SK-N-MC (cell line): ENCODE results near the gene SLC9A3.

ENCODE experiments used
- DNase-seq: peaks from one replicate; pipeline ENCODE4 v3.0.0-alpha.2; 2011; ENCODE audit warnings: low read depth, low spot score
- H3K27ac ChIP-seq: fragments of 200-600 bp; sonication (generic); 2 replicates; pipeline ENCODE4 v1.5.1; 2016; ENCODE audit warnings: mixed run types
- H3K36me3 ChIP-seq: fragments of 200-600 bp; sonication (generic); 2 replicates; pipeline ENCODE4 v1.6.1; 2017; ENCODE audit warnings: antibody characterized with exemption, low read length, mixed read lengths; ENCODE audit not compliant: insufficient read depth
- H3K4me3 ChIP-seq: fragments of 200-600 bp; sonication (generic); 2 replicates; pipeline ENCODE4 v1.5.1; 2016
- H3K9ac ChIP-seq: fragments of 200-600 bp; sonication (generic); 2 replicates; pipeline ENCODE4 v1.8.0; 2017; ENCODE audit warnings: mixed run types, mixed read lengths; ENCODE audit not compliant: insufficient read length
- H3K9me3 ChIP-seq: fragments of 200-600 bp; sonication (generic); 2 replicates; pipeline ENCODE4 v1.6.1; 2017; ENCODE audit warnings: low read depth, mild to moderate bottlenecking, antibody characterized with exemption, low read length, moderate library complexity, mixed read lengths
- EZH2 ChIP-seq: fragments of 200-600 bp; sonication (generic); IDR thresholded peaks from one replicate; pipeline ENCODE4 v1.6.1; 2017; ENCODE audit warnings: antibody characterized with exemption
- FOXP2 ChIP-seq: optimal IDR thresholded peaks from 2 replicates; pipeline ENCODE3; 2011; ENCODE audit warnings: mild to moderate bottlenecking, moderate library complexity; ENCODE audit not compliant: insufficient read depth; ENCODE audit errors: extremely low read length, control extremely low read depth
- POLR2AphosphoS5 ChIP-seq: IDR thresholded peaks from 2 replicates; pipeline ENCODE4 v1.6.1; 2012; ENCODE audit warnings: mild to moderate bottlenecking, low read depth, low read length, borderline replicate concordance

Gene SLC9A3

DNA sequence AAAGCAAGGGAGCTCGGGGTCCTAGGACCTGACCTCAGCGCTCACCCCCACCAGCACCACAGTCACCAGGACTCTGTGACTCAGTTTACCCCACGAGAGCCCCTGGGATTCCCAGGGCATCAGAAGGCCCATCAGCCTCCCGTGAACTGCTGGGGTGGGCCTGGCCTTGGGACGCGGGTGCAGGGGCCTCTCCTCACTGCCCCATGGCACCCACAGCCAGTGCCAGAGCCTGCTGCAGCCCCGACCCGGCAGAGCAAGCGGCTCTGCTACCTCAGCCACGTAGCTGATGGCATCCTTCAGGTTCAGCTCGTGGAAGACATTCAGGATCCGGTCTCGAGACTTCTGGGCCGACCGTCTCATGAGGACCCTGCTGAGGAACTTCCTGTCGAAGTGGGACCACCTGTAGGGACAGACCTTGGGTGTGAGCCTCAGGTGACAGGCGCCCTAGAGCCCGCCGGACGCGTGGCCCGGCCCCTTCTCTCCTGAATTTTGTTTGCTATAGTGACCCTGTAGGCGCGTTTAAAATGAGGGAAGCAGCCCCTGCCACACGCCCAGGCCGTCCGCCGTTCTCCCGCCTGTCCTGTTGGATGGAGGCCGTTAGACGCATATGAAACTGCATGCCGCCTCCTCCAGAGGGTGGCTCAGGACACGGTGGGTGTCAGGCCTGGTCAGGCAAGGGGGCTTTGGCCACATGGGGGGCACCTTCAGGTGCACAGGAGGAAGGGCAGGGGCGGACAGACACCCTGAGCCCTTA lies 44.5 kb downstream of the SLC9A3 start:
- TF ChIP-seq POLR2AphosphoS5 (no peak), EZH2 (no peak), FOXP2 (no peak)
- Histone ChIP-seq H3K4me3 (no peak overlapping the region), H3K9ac (no peak overlapping the region), H3K36me3 (no peaks in the 10 kb centered on the region), H3K27ac (no peak overlapping the region), H3K9me3 (no peaks in the 10 kb centered on the region)
- DNase-seq: no peak

DNA sequence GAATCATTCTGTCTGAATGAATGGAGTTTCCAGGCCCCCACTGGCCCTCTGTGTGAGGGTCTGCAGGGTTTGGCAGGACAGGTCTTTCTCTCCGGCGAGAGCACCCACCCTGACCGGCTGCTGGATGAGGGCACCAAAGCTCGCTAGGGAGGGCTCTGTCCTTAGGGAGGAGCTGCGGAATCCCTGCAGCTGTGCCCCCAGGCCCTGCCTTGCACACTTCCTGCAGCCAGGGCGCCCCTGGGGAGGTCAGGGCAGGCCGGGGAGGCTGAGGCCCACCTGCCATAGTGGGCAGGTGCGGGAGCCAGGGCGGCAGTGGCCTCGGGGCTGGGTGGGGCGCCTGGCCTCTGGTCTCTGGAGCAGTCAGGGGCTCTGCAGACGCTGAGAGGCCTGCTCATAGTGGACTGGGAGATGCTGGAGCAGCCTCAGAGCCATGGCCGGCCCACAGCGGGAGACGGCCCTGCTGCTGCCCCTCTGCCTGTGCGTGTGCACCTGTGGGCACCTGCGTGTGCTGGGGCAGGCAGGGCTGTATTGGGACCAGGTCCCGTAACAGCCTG lies 45.2 kb downstream of the SLC9A3 start:
- Histone ChIP-seq H3K4me3 (no peak overlapping the region), H3K27ac (no peak overlapping the region), H3K9me3 (no peaks in the 10 kb centered on the region), H3K36me3 (no peaks in the 10 kb centered on the region), H3K9ac (no peak overlapping the region)
- TF ChIP-seq EZH2: no peak
- no peak for TF ChIP-seq POLR2AphosphoS5
- TF ChIP-seq FOXP2: no peak
- DNase-seq: no peak

DNA sequence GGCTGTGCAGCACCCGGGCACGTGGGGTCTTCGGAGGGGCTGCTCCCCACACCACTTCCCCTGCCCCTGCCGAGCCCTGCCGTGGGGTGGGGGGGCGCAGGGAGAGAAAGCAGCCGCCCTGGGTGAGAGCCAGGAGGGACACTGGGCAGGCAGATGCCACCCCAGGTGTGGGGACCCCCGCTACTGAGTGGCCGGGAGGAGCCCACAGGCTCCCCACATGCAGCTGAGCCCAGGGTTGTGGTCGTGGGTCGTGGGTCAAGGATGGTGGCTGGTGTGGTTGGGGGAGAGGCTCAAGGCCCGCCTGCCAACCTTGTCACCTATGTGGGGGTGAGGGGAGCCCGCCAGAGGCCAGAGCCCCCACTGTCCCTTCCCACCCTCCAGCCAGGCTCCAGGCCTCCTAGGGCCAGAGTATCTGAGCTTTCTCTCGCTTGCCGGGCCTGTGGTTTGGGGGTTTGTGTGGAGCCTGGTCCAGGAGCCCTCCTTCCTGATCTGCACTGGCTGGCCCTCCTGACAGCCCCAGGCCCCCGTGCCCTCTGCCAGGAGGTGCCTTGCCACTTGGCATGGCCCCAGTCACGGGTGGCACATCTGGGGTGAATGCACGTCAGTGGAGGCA lies 45.8 kb downstream of the SLC9A3 start:
- DNase-seq: no peak
- TF ChIP-seq POLR2AphosphoS5 (no peak), EZH2 (no peak), FOXP2 (no peak)
- no peaks in the 10 kb centered on the region for H3K36me3 ChIP-seq
- H3K27ac ChIP-seq: no peak overlapping the region
- no peak overlapping the region for H3K4me3 ChIP-seq
- H3K9ac ChIP-seq: no peak overlapping the region
- H3K9me3 ChIP-seq: no peaks in the 10 kb centered on the region

DNA sequence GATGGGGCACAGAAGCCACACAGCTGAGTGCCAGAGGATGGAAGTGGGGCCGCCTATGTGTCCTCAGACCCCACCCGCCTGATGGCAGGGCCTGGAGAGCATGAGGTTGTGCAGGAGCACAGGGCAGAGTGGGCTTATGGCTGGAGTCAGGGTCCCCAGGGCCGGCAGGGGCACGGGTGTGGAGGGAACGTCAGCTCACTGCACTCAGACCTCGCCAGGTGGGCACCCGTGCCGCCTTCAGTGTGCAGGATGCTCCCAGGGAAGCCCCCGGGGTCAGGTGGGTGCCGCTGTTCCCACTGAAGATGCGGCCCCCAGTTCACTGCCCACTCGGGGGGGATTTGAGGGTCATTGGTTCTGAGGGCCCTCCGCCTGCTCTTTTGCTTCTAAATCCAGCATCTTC lies 46.4 kb downstream of the SLC9A3 start:
- TF ChIP-seq EZH2 (no peak), FOXP2 (no peak), POLR2AphosphoS5 (no peak)

DNA sequence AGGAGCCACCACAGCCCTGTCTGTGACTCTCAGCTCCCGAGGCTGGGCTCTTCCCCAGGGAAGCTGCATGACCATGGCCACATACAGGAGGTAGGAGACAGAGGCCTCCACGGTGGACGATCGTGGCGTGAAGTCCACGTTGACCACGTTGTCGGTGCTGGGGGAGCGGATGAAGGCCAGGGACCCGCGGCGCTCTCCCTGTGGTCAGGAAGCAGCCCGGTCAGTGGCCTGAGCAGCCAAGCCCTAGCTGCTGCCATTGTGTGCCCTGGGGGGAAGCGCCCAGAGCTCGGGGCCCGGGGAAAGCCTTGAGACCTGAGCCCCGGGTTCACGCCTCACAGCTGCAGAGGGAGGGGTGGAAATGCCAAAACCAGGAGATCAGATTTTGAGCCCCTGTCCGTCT lies 47.0 kb downstream of the SLC9A3 start:
- H3K9ac ChIP-seq: no peak overlapping the region
- no peak overlapping the region for H3K27ac ChIP-seq
- DNase-seq: no peak
- H3K36me3 ChIP-seq: no peaks in the 10 kb centered on the region
- TF ChIP-seq FOXP2: no peak
- TF ChIP-seq EZH2: no peak
- TF ChIP-seq POLR2AphosphoS5: no peak
- no peaks in the 10 kb centered on the region for H3K9me3 ChIP-seq
- no peak overlapping the region for H3K4me3 ChIP-seq

More for the DNA sequence above, 46.4 kb downstream of the SLC9A3 start:
- Histone ChIP-seq H3K36me3 (no peaks in the 10 kb centered on the region), H3K27ac (no peak overlapping the region), H3K9ac (no peak overlapping the region), H3K4me3 (no peak overlapping the region), H3K9me3 (no peaks in the 10 kb centered on the region)
- no peak for DNase-seq

DNA sequence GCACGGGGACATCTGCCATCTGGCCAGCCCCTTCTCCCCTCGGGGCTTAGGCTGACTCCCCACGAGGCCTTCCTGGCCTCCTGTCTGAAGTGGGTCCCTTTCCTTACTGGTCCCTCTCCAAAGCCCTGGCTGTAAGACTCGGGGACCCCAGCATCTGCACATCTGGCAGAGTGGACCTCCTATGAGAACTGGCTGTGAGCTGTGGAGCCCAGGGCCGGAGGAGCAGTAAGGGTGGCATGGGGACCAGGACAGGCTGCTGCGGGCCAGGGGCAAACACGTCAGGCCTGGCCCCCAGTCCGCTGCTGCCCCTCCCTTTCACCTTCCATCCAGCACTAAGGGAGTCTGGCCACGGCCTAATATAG lies 47.5 kb downstream of the SLC9A3 start:
- no peak overlapping the region for H3K4me3 ChIP-seq
- no peak for DNase-seq
- no peaks in the 10 kb centered on the region for H3K9me3 ChIP-seq
- H3K36me3 ChIP-seq: no peaks in the 10 kb centered on the region
- TF ChIP-seq EZH2 (no peak), FOXP2 (no peak), POLR2AphosphoS5 (no peak)
- H3K9ac ChIP-seq: no peak overlapping the region
- H3K27ac ChIP-seq: no peak overlapping the region

DNA sequence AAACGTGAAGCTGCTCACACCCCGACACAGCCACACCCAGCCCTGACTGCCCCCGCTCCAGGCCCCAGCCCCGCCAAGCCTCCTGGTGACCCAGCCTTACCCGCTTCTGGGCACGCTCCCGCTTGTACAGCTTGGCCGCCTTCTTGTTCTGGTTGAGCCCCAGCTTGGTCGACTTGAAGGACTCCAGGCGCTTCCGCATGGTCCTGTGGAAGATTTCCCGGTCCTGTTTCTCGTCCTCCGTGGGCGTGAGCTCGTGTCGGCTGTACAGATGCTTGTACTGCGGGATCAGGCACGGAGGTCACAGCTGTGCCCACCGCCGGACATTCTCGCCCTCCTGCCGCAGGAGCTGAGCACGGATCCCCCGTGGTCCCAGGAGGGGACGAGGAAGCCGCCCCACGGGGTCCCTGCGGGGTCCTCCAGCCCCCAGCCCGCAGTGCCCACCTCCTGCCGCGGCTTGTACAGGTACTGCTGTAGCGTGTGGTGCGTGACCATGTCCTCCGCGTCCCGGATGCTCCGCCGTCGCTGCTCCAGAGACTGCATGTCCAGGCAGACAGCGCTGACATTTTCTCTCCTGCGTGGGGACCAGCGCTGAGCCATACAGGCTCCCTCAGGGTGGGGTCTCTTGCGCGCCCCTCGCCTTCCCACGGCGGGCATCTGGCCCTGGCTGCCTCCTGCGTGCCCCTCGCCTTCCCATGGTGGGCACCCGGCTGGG lies 48.0 kb downstream of the SLC9A3 start:
- Histone ChIP-seq H3K4me3 (no peak overlapping the region), H3K9ac (no peak overlapping the region), H3K36me3 (peaks cover 3% of the 10 kb centered on the region; the same call in 1 of the 2 replicates), H3K9me3 (no peaks in the 10 kb centered on the region), H3K27ac (no peak overlapping the region)
- DNase-seq: no peak
- TF ChIP-seq FOXP2 (no peak), POLR2AphosphoS5 (no peak), EZH2 (no peak)

DNA sequence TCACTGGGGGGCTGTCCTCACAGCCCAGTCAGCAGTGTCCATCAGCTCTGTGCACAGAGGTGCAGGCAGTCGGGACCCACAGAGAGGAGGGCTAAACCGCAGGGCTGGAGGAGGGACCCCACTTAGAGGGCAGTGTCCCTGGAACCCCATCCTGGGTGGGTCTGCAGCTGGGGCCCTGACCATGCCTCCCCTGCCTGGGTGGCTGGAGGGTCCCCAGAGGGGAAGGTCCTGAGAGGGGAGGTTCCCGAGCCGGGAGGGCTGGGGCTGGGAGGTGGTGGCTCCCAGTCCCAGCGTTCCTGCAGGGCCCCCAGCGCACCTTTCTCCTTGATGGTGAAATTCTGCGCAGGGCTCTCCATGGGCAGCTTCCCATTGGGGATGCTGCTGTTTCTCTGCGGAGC lies 48.5 kb downstream of the SLC9A3 start:
- Histone ChIP-seq H3K9ac (no peak overlapping the region), H3K9me3 (no peaks in the 10 kb centered on the region), H3K36me3 (peaks cover 8% of the 10 kb centered on the region; the same call in 1 of the 2 replicates), H3K4me3 (no peak overlapping the region), H3K27ac (no peak overlapping the region)
- DNase-seq: no peak
- no peak; the same call in 1 of the 2 replicates for TF ChIP-seq POLR2AphosphoS5
- no peak for TF ChIP-seq EZH2
- TF ChIP-seq FOXP2: no peak
